Neuronal stem cell (in vitro differentiated cells): ENCODE data around the gene TSHZ2.

Source experiments
- DNase-seq: peaks from one replicate; pipeline ENCODE4 v3.0.0-alpha.2; 2013; ENCODE audit warnings: low spot score
- H2AFZ ChIP-seq: one replicate; pipeline ENCODE4 v1.6.1; 2013; ENCODE audit warnings: mild to moderate bottlenecking, low read length, inconsistent platforms
- H2AK5ac ChIP-seq: 2 replicates; pipeline ENCODE4 v1.6.1; 2013; ENCODE audit warnings: low read depth, mild to moderate bottlenecking, inconsistent platforms, low read length, moderate library complexity, mixed read lengths
- H2BK120ac ChIP-seq: 2 replicates; pipeline ENCODE4 v1.6.1; 2013; ENCODE audit warnings: low read depth, mild to moderate bottlenecking, inconsistent platforms, low read length, moderate library complexity, mixed read lengths
- H2BK12ac ChIP-seq: one replicate; pipeline ENCODE4 v1.6.1; 2013; ENCODE audit warnings: low read length, inconsistent platforms
- H2BK15ac ChIP-seq: 2 replicates; pipeline ENCODE4 v1.6.1; 2013; ENCODE audit warnings: mild to moderate bottlenecking, low read length, inconsistent platforms, mixed read lengths
- H2BK5ac ChIP-seq: one replicate; pipeline ENCODE4 v1.6.1; 2013; ENCODE audit warnings: inconsistent platforms, mild to moderate bottlenecking, low read length, moderate library complexity
- H3K14ac ChIP-seq: one replicate; pipeline ENCODE4 v1.6.1; 2013; ENCODE audit warnings: low read length, inconsistent platforms
- H3K18ac ChIP-seq: 2 replicates; pipeline ENCODE4 v1.6.1; 2013; ENCODE audit warnings: low read length, inconsistent platforms
- H3K23ac ChIP-seq: 2 replicates; pipeline ENCODE4 v1.6.1; 2013; ENCODE audit warnings: low read depth, mild to moderate bottlenecking, mixed read lengths, low read length, inconsistent platforms; ENCODE audit not compliant: poor library complexity
- H3K27ac ChIP-seq: replicated peaks from 3 replicates; pipeline ENCODE4 v1.5.1; 2013; ENCODE audit warnings: low read length, inconsistent platforms
- H3K27me3 ChIP-seq, 3 experiments: 2 replicates each; pipeline ENCODE4 v1.6.1; 2013; ENCODE audit warnings: low read length in 3 of 3, mild to moderate bottlenecking in 2 of 3, inconsistent platforms in 1 of 3, low read depth in 1 of 3, mixed read lengths in 1 of 3, moderate library complexity in 1 of 3; ENCODE audit not compliant: control insufficient read depth in 3 of 3, insufficient read depth in 3 of 3
- H3K36me3 ChIP-seq, 2 donors: replicated peaks in 1 of 2; 2 replicates each; pipeline ENCODE4 v1.6.1; 2013; ENCODE audit warnings: low read length in 2 of 2; ENCODE audit not compliant: control insufficient read depth in 2 of 2, insufficient read depth in 2 of 2
- H3K4ac ChIP-seq: 2 replicates; pipeline ENCODE4 v1.6.1; 2013; ENCODE audit warnings: inconsistent platforms, mild to moderate bottlenecking, low read length, moderate library complexity
- H3K4me1 ChIP-seq, 2 donors: 1 replicate in 1 of 2; 2 replicates in 1 of 2; pipeline ENCODE4 v1.6.1; 2013; ENCODE audit warnings: low read length in 2 of 2, low read depth in 1 of 2; ENCODE audit not compliant: control insufficient read depth in 2 of 2, insufficient read depth in 1 of 2
- H3K4me2 ChIP-seq: one replicate; pipeline ENCODE4 v1.6.1; 2013; ENCODE audit warnings: mild to moderate bottlenecking, low read length, inconsistent platforms; ENCODE audit not compliant: insufficient read depth, poor library complexity, severe bottlenecking
- H3K4me3 ChIP-seq, 2 donors: 2 replicates each; pipeline ENCODE4 v1.5.1; 2013; ENCODE audit warnings: low read length in 2 of 2, mild to moderate bottlenecking in 2 of 2, inconsistent platforms in 1 of 2, moderate library complexity in 1 of 2
- H3K79me1 ChIP-seq: one replicate; pipeline ENCODE4 v1.6.1; 2013; ENCODE audit warnings: low read depth, mild to moderate bottlenecking, inconsistent platforms, low read length, moderate library complexity
- H3K9ac ChIP-seq: one replicate; pipeline ENCODE4 v1.6.1; 2013; ENCODE audit warnings: mild to moderate bottlenecking, low read depth, low read length, inconsistent platforms; ENCODE audit not compliant: poor library complexity
- H3K9me3 ChIP-seq, 2 donors: replicated peaks in 1 of 2; 2 replicates each; pipeline versions ENCODE3 to v1.6.1; 2013; ENCODE audit warnings: low read length in 2 of 2, mild to moderate bottlenecking in 2 of 2, inconsistent platforms in 1 of 2, low read depth in 1 of 2, mixed read lengths in 1 of 2, moderate library complexity in 1 of 2; ENCODE audit not compliant: control insufficient read depth in 2 of 2, insufficient read depth in 1 of 2
- H4K8ac ChIP-seq: one replicate; pipeline ENCODE4 v1.6.1; 2013; ENCODE audit warnings: low read depth, mild to moderate bottlenecking, inconsistent platforms, low read length, moderate library complexity
- H4K91ac ChIP-seq: one replicate; pipeline ENCODE4 v1.6.1; 2013; ENCODE audit warnings: low read length, low read depth, mild to moderate bottlenecking, inconsistent platforms; ENCODE audit not compliant: poor library complexity
- WGBS, 2 donors: extraction: QIAGEN DNeasy Blood & Tissue Kit; methylation state at CpG; one replicate each; pipeline ENCODE4 v1.1.7; 2013; ENCODE audit warnings: missing lambda C conversion rate in 2 of 2, mixed read lengths in 1 of 2; ENCODE audit not compliant: insufficient read length in 2 of 2, insufficient replicate concordance in 1 of 2; ENCODE audit errors: extremely low coverage in 2 of 2; 5-methylcytosine and 5-hydroxymethylcytosine counted together

The TSHZ2 gene

DNA sequence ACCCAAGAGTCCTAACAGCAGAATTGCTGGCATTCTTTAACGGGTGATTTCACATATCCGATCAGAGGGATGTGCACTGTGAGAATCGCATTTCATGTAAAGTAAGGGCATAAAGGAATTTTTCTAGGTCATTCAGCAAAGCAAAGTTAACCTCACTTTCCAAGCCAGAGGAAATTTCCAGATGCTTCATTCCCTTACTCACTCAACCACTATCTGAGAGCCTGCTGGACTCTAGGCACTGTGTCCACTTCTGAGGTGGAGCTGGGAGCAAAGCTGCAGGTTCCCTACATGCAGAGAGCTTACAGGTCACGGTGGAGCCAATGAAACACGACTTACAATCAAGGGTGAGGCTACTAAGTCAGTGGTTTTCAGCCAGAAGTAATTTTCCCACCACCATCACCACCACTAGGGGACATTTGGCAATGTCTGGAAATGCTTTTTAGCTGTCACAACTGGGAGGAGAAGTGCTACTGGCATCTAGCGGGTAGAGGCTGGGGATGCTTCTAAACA lies 34.5 kb upstream of the TSHZ2 start:
- no peak overlapping the region for H3K4me3 ChIP-seq
- H3K27ac ChIP-seq: no peak overlapping the region
- no peak for DNase-seq
- no peak overlapping the region for H4K8ac ChIP-seq
- no peak overlapping the region for H3K9ac ChIP-seq
- no peak overlapping the region for H4K91ac ChIP-seq
- H3K27me3 ChIP-seq: no peaks in the 10 kb centered on the region
- H3K36me3 ChIP-seq: no peaks in the 10 kb centered on the region
- no peak overlapping the region for H3K23ac ChIP-seq
- WGBS, 2 donors: no CpG with 5 or more reads among the region's 6 CpGs
- H3K4me2 ChIP-seq: no peak overlapping the region
- no peak overlapping the region for H2AFZ ChIP-seq
- no peaks in the 10 kb centered on the region for H3K9me3 ChIP-seq
- H2BK5ac ChIP-seq: no peak overlapping the region
- peaks cover 0 to 2% of the 10 kb centered on the region in 2 donors for H3K4me1 ChIP-seq
- H2BK12ac ChIP-seq: no peak overlapping the region
- H3K18ac ChIP-seq: no peak overlapping the region
- no peaks in the 10 kb centered on the region for H3K79me1 ChIP-seq
- H3K4ac ChIP-seq: no peak overlapping the region
- no peak overlapping the region for H2BK120ac ChIP-seq
- no peak overlapping the region for H3K14ac ChIP-seq
- no peak overlapping the region for H2BK15ac ChIP-seq
- no peak overlapping the region for H2AK5ac ChIP-seq

- Histone ChIP-seq H3K9ac (no peak overlapping the region), H2BK15ac (no peak overlapping the region), H3K36me3 (no peaks in the 10 kb centered on the region), H3K4me3 (no peak overlapping the region), H3K4ac (no peak overlapping the region), H2BK12ac (no peak overlapping the region), H2AFZ (no peak overlapping the region), H3K79me1 (no peaks in the 10 kb centered on the region), H2AK5ac (no peak overlapping the region), H3K18ac (no peak overlapping the region), H3K4me1 (no peaks in the 10 kb centered on the region), H3K9me3 (no peaks in the 10 kb centered on the region), H4K91ac (no peak overlapping the region), H3K14ac (no peak overlapping the region), H3K23ac (no peak overlapping the region), H3K27me3 (no peaks in the 10 kb centered on the region), H2BK120ac (no peak overlapping the region), H4K8ac (no peak overlapping the region), H3K27ac (no peak overlapping the region), H2BK5ac (no peak overlapping the region), H3K4me2 (no peak overlapping the region)
- no peak for DNase-seq
- WGBS, 2 donors: no CpG with 5 or more reads among the region's 4 CpGs
Observed at GRCh38 chr20:52939141-52939540, 33.0 kb upstream of the TSHZ2 start.

DNA sequence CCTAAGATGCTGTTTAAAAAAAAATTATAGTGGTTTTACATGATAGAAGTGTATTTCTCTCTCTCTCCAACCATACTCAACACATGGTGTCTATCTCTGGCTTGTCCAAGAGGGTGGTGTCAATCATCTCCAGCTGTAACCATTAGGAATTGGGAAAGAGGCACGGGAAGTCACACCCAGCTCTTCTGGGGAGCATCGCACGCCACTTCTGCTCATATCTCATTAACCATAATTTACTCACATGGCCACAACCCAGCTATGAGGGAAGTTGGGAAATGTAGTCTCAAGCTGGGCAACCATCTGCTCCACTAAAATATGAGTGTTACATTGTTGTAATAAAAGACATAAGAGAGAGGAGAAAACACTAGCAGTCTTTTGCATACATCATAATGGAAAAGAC lies 30.4 kb upstream of the TSHZ2 start:
- Histone ChIP-seq H3K79me1 (no peaks in the 10 kb centered on the region), H3K27ac (no peak overlapping the region), H2BK12ac (no peak overlapping the region), H2BK5ac (no peak overlapping the region), H3K9ac (no peak overlapping the region), H4K8ac (no peak overlapping the region), H3K23ac (no peak overlapping the region), H3K18ac (no peak overlapping the region), H2BK120ac (no peak overlapping the region), H3K4ac (no peak overlapping the region), H3K4me2 (no peak overlapping the region), H4K91ac (no peak overlapping the region), H3K9me3 (no peaks in the 10 kb centered on the region), H3K14ac (no peak overlapping the region), H3K4me3 (no peak overlapping the region), H2AFZ (no peak overlapping the region), H2BK15ac (no peak overlapping the region), H3K27me3 (peaks cover 0 to 2% (median 0%) of the 10 kb centered on the region in 3 experiments), H2AK5ac (no peak overlapping the region), H3K4me1 (no peaks in the 10 kb centered on the region), H3K36me3 (no peaks in the 10 kb centered on the region)
- WGBS, 2 donors: no CpG with 5 or more reads among the region's 3 CpGs
- no peak for DNase-seq

DNA sequence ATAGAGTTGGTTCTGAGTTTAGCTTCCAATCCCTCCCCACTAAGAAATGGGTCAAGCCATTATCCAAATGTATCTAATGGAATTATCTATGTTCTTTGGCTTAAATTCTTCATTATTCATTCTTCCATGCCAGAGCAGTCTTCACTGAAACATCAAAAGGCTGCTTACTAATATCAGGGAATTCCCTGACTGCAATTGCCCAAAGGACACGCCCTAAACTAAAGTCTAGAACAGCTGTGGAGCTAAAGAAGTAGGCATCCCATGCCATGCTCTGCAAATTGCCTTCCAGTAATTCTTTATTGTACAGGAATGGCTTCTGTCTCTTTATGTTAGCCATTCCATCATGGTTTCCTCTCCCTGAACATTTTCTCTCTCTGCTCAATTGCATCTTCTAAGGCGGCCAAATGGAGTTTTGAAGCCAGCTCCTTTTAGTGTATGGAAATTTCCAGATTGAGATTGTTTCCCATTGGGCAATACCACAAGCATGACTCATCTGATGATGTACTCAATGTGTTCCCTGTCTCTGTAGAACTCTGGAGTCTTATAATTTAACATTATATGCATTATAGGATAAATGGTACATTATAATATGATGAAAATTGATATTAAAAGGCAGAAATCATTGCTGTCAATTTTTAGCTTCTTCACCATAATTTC lies 28.8 kb upstream of the TSHZ2 start:
- H3K27ac ChIP-seq: no peak overlapping the region
- no peak overlapping the region for H4K91ac ChIP-seq

More for the DNA sequence above, 28.8 kb upstream of the TSHZ2 start:
- Histone ChIP-seq H3K9me3 (no peaks in the 10 kb centered on the region), H3K18ac (no peak overlapping the region), H2AFZ (no peak overlapping the region), H3K4me2 (no peak overlapping the region), H3K23ac (no peak overlapping the region), H3K4me3 (no peak overlapping the region), H2BK120ac (no peak overlapping the region), H2AK5ac (no peak overlapping the region), H3K9ac (no peak overlapping the region), H3K79me1 (no peaks in the 10 kb centered on the region), H4K8ac (no peak overlapping the region), H2BK5ac (no peak overlapping the region), H2BK12ac (no peak overlapping the region), H2BK15ac (no peak overlapping the region), H3K4me1 (no peaks in the 10 kb centered on the region), H3K36me3 (no peaks in the 10 kb centered on the region), H3K27me3 (peaks cover 0 to 2% (median 0%) of the 10 kb centered on the region in 3 experiments), H3K4ac (no peak overlapping the region), H3K14ac (no peak overlapping the region)
- DNase-seq: no peak
- WGBS, 2 donors: no CpG with 5 or more reads among the region's 2 CpGs
